GM06990 (cell line): ENCODE measurements around the gene AFAP1L1.
A peak's percentile ranks its signal among the peaks of the same experiment; 100 is the strongest.

ENCODE experiments used
- DNase-seq: peaks from one replicate; pipeline ENCODE4 v3.0.0-alpha.2; 2011; ENCODE audit not compliant: insufficient read length; ENCODE audit errors: extremely low read depth
- H3K27me3 ChIP-seq: replicated peaks from 2 replicates; pipeline ENCODE4 v1.6.0; 2011; ENCODE audit warnings: low read length; ENCODE audit not compliant: control insufficient read depth, insufficient read depth
- H3K36me3 ChIP-seq: 2 replicates; pipeline ENCODE4 v1.5.1; 2011; ENCODE audit warnings: low read length; ENCODE audit not compliant: control insufficient read depth, insufficient read depth
- H3K4me3 ChIP-seq: replicated peaks from 2 replicates; pipeline ENCODE4 v1.5.1; 2011; ENCODE audit warnings: low read depth, mild to moderate bottlenecking, control low read depth, low read length
- TF ChIP-seq, protein P1 (sequence below): IDR thresholded peaks from 2 replicates; pipeline ENCODE4 v1.5.1; 2011; ENCODE audit warnings: low read length, control low read depth, mild to moderate bottlenecking, inconsistent platforms; ENCODE audit not compliant: insufficient read depth, poor library complexity, severe bottlenecking

Gene AFAP1L1

DNA sequence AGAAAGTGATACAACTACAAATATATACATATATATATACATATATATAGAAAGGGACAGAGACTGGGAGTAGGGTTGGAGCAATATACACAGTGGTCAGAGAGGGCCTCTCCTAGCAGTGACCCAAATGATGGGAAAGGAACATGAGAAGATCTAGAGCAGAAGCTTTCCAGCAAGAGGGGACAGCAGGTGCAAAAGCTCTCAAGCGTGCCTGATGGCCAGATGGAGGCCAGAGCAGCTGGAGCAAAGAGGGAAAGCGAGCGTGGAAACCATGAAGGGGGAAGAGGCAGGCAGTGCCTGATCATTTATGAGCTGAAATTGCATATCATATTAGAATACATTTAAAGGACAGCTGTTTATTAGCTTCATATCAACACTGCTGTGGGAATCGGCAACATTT, 66.1 kb downstream of the AFAP1L1 start:
- H3K4me3 ChIP-seq, result no peak overlapping the region

DNA sequence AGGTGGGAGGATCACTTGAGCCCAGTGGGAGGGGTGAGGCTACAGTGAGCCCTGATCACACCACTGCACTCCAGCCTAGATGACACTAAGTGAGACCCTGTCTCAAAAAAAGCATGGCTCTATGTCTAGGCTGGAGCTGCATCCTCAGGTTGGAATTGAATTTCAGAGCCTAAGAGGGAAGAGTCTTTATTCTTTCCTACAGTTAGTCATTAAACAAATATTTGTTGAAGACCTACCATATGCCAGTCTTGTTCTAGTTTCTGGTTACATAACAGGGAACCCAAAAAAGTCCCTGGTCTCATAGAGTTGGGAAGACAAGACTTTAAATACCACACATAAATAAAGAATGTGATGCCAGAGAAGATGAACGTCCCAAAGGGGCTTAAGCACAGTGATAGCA, 66.7 kb downstream of the AFAP1L1 start:
- Histone ChIP-seq H3K27me3 (no peaks in the 10 kb centered on the region), H3K36me3 (no peaks in the 10 kb centered on the region), H3K4me3 (no peak overlapping the region)
- TF ChIP-seq, protein P1, sequence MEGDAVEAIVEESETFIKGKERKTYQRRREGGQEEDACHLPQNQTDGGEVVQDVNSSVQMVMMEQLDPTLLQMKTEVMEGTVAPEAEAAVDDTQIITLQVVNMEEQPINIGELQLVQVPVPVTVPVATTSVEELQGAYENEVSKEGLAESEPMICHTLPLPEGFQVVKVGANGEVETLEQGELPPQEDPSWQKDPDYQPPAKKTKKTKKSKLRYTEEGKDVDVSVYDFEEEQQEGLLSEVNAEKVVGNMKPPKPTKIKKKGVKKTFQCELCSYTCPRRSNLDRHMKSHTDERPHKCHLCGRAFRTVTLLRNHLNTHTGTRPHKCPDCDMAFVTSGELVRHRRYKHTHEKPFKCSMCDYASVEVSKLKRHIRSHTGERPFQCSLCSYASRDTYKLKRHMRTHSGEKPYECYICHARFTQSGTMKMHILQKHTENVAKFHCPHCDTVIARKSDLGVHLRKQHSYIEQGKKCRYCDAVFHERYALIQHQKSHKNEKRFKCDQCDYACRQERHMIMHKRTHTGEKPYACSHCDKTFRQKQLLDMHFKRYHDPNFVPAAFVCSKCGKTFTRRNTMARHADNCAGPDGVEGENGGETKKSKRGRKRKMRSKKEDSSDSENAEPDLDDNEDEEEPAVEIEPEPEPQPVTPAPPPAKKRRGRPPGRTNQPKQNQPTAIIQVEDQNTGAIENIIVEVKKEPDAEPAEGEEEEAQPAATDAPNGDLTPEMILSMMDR, result no peak
- DNase-seq, result no peak

More for the DNA sequence above, 66.1 kb downstream of the AFAP1L1 start:
- TF ChIP-seq, protein P1, result no peak
- Histone ChIP-seq H3K36me3 (no peaks in the 10 kb centered on the region), H3K27me3 (no peaks in the 10 kb centered on the region)
- no peak for DNase-seq

DNA sequence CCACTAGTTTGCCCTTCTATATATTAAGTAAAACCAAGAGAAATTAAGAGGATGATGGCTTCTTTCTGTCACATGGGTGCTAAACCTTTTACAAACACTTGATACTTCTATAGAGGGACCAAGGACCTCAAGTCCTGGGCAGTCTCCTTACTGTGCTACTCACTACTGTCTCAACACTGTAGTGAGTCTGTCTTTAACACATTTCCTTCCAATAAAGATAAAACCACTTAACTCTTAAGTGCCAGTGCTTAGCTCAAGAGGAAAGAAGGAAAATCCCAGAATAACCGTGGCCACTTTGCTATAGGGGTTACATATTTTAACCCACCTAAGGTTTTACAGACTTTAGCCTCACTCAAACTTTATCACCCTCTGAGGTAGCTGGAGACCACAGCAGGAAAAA, 69.3 kb downstream of the AFAP1L1 start:
- H3K36me3 ChIP-seq, result no peaks in the 10 kb centered on the region

DNA sequence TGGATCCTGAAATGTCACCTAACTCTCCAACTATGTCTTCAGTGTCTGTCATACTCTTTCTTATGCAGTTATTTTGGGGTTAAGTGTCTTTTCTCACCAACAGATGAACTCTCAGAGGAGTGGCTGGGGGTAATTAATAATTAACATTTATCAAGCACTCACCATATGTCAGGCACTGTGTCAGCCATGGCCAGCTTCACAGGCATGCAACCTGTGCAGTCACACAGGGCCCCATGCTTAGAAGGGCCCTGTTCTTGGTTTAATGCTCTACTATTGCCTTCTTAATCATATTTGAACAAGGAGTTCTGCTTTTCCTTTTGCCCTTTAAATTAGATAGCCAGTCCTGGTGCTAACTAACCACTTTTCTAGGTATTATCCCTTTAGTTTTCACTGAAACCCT, 70.2 kb downstream of the AFAP1L1 start:
- no peaks in the 10 kb centered on the region for H3K27me3 ChIP-seq
- H3K36me3 ChIP-seq, result no peaks in the 10 kb centered on the region
- DNase-seq, result no peak
- H3K4me3 ChIP-seq, result no peak overlapping the region
- TF ChIP-seq, protein P1, result no peak

More for the DNA sequence above, 69.3 kb downstream of the AFAP1L1 start:
- no peak overlapping the region for H3K4me3 ChIP-seq
- no peak for DNase-seq
- no peaks in the 10 kb centered on the region for H3K27me3 ChIP-seq
- TF ChIP-seq, protein P1, result no peak

DNA sequence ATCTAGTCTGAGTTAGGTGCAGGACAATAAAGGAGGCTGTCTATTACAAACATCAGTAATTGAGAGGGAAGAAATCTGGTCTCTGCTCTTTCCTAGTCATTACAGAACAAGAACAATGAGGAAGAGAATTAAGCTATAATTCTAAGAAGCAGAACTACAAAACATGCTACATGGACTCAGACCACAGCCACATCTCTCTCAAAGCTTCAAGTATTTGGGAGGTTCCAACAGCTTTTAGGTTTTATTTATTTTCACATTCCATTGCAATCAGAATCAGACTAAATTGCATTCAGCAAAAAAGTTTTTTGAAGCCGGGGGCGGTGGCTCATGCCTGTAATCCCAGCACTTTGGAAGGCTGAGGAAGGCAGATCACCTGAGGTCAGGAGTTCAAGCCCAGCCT, 72.5 kb downstream of the AFAP1L1 start:
- DNase-seq, result no peak
- Histone ChIP-seq H3K27me3 (no peaks in the 10 kb centered on the region), H3K4me3 (no peak overlapping the region), H3K36me3 (no peaks in the 10 kb centered on the region; the same call in 1 of the 2 replicates)
- TF ChIP-seq, protein P1, result no peak

DNA sequence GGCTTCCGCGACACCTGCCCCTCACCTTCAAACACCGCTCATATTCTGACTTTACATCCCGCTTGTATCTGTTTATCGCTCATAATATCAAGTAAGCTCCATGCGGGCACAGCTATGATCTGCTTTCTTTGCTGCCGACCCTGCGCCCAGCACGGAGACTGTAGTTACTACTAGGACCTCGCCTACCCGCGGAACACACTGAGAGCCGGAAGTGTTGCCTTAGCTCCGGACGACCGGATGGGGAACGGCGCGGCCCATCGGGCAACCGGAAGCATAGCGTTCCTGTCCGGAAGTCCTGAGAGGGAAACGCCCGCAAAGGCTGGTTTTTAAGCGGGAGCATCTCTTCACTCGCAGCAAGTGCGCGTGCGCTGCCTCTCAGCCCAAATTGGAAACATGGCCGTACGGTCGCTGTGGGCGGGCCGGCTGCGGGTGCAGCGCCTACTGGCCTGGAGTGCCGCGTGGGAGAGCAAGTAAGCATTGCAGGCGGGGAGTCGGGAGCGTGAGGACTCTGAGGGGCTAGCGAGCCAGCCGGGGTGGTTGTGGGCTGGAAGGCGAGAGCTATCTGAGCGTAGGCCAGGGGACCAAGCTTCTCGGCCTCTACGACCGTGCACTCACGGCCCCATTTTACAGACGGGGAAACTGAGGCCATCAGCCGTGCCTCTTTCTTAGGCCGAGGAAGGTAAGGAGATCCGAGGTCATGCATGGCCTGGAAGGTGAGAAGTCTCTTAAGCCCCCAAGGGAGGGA, 73.7 kb downstream of the AFAP1L1 start, which contains the start of gene GRPEL2:
GRPEL2 (plus strand) TSS at position 353 of the 745 bp plus-strand sequence; CDS start at position 394, 41 bp downstream.
- peak within 1 kb of the TSS; percentile 99 for H3K4me3 ChIP-seq
- H3K36me3 ChIP-seq, result peaks cover 3% of the 10 kb centered on the region
- TF ChIP-seq, protein P1, result no peak
- no peaks in the 10 kb centered on the region for H3K27me3 ChIP-seq
- DNase-seq, result peak; percentile 95
